Fibroblast of skin of left quadriceps (primary cell): Measurements from ENCODE around the gene CT45A8.
"Not testable (repeated sequence)": the region's sequence is repeated elsewhere in the genome, so short reads cannot be mapped to it uniquely, and the experiment has no call there.

ENCODE experiments used
- DNase-seq, 2 experiments: peaks; one replicate each; pipeline ENCODE4 v3.0.0-alpha.2; 2013; ENCODE audit warnings: low read depth in 2 of 2

Gene CT45A8, protein sequence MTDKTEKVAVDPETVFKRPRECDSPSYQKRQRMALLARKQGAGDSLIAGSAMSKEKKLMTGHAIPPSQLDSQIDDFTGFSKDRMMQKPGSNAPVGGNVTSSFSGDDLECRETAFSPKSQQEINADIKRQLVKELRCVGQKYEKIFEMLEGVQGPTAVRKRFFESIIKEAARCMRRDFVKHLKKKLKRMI

GRCh38 chrX:135854438-135854837 is at the start of gene CT45A8:
Gene CT45A8 (minus strand): TSS chrX:135854538. CDS start chrX:135850783, 3,755 bp downstream.
- DNase-seq, result not testable (repeated sequence)

DNA sequence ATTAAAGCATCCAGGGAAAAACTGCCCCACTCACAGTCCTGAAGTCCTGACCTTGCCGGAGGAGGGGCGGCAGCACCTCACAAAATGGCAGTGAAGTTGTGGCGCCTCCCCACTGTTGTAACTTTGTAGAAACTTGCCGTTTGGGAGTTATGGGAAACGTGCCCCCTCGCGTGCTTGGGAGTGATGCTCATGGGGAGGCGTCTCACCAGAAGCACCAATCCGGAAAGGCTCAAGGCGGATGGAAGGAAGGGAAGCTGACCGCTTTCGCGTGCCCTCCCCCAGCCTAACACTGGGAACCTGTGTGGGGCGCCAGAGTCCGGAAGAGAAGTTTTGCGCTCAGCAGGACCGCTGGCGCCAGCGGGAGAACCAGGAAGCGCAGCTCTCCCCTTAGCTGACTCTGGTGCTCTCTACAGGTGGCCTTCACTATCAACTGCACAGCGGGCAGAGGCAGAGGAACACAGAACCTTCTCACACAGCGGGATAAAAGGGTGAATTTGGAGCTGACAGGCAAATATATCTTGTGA is 39.0 kb upstream of the CT45A8 start, which contains the start of the genes CT45A10 and SAGE1:
CT45A10 (minus strand) TSS at position 151 of the 524 bp plus-strand sequence. CDS start 8,100 bp downstream, outside the sequence.
SAGE1 (plus strand) TSS at position 423 of the 524 bp plus-strand sequence. CDS start 2,527 bp downstream, outside the sequence.
- no peak for DNase-seq

DNA sequence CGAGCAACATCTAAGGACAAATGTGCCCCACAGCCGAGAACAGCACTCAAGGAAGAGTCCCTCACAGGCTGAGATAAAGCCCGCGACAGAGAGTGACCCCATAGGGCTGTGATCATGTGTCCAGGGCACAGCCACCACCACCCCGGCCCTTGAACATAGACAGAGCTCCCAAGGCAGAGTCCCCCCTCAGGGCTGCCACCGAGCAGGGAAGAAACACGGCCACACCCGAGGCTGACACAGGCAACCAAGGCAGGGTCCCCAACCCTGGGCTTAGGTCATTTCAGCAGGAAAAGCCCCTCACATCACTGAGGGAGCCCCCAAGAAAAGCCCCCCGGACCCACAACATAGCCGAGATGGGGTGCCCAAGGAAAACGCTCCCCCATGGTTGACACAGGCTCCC is 38.4 kb upstream of the CT45A8 start:
- DNase-seq, result no peak

GRCh38 chrX:135890087-135890585 is 35.8 kb upstream of the CT45A8 start:
- no peak for DNase-seq

DNA sequence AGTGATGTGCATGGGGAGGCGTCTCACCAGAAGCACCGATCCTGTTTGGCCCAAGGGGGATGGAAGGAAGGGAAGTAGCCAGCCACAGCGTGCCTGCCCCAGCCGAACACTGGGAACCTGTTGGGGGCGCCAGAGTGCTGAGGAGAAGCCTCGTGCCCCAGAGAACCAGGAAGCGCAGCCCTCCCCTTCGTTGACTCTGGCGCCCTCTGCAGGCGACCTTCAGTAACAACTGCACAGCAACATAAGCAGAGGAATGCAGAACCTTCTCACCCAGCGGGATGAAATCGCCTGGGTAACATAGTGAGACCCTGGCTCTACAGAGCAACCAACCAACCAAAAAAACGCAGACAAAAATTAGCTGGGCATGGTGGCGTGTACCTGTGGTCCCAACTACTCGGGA is 34.6 kb upstream of the CT45A8 start:
- not testable (repeated sequence) for DNase-seq

- not testable (repeated sequence) for DNase-seq
These were observed 33.9 kb upstream of the CT45A8 start for GRCh38 chrX:135888230-135888629.

- not testable (repeated sequence) for DNase-seq
These were observed 28.4 kb upstream of the CT45A8 start for GRCh38 chrX:135882741-135883140.

DNA sequence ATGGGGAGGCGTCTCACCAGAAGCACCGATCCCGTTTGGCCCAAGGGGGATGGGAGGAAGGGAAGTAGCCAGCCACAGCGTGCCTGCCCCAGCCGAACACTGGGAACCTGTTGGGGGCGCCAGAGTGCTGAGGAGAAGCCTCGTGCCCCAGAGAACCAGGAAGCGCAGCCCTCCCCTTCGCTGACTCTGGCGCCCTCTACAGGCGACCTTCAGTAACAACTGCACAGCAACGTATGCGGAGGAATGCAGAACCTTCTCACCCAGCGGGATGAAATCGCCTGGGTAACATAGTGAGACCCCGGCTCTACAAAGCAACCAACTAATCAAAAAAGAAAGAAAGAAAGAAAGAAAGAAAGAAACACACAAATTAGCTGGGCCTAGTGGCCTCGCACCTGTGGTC is 17.4 kb upstream of the CT45A8 start, which contains the start of gene CT45A9:
CT45A9 (minus strand) TSS at position 101 of the 400 bp plus-strand sequence. CDS start 3,751 bp downstream, outside the sequence.
- not testable (repeated sequence) for DNase-seq

GRCh38 chrX:135837180-135837579 is 17.2 kb downstream of the CT45A8 start, which contains the start of gene CT45A7:
Gene CT45A7 (minus strand): TSS chrX:135837280. CDS start chrX:135833533, 3,747 bp downstream.
- not testable (repeated sequence) for DNase-seq

GRCh38 chrX:135819912-135820311 is 34.4 kb downstream of the CT45A8 start, which contains the start of gene CT45A2:
Gene CT45A2 (minus strand): TSS chrX:135820012. CDS start chrX:135816265, 3,747 bp downstream.
- DNase-seq, result not testable (repeated sequence)

GRCh38 chrX:135802687-135803086 is 51.7 kb downstream of the CT45A8 start, which contains the start of gene CT45A6:
Gene CT45A6 (minus strand): TSS chrX:135802787. CDS start chrX:135798993, 3,794 bp downstream.
- not testable (repeated sequence) for DNase-seq
